GM21447 (cell line): ENCODE measurements around the gene CSTB.
A peak's percentile ranks its signal among the peaks of the same experiment; 100 is the strongest.

Experiments used
- ATAC-seq: cut with Tn5 transposase; IDR thresholded peaks from one replicate; pipeline ENCODE4 v1.9.1; 2021; ENCODE audit not compliant: unreplicated experiment

Gene CSTB

DNA sequence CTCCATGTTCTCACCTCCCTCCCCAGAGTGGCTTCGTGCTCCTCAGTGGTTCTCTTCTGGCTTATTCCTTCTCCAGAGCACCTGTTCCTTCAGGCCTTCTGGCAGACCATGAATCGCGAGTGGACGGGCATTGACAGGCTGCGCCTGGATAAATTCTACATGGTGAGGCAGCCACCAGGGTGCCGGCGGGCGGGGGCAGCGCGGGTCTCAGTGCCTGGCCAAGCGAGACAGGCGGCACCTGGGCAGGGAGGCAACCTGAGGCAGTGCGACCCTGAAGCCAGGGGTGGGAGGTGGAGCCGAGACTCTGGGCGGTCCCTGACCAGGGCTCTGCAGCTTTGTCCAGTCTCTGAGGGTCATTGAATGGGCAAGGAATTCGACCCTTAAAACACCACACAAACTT, 17.1 kb upstream of the CSTB start:
- ATAC-seq = no peak

- no peak for ATAC-seq
Measured at GRCh38 chr21:43792406-43792805, 16.3 kb upstream of the CSTB start.

- no peak for ATAC-seq
Measured at GRCh38 chr21:43790010-43790524, 14.0 kb upstream of the CSTB start.

DNA sequence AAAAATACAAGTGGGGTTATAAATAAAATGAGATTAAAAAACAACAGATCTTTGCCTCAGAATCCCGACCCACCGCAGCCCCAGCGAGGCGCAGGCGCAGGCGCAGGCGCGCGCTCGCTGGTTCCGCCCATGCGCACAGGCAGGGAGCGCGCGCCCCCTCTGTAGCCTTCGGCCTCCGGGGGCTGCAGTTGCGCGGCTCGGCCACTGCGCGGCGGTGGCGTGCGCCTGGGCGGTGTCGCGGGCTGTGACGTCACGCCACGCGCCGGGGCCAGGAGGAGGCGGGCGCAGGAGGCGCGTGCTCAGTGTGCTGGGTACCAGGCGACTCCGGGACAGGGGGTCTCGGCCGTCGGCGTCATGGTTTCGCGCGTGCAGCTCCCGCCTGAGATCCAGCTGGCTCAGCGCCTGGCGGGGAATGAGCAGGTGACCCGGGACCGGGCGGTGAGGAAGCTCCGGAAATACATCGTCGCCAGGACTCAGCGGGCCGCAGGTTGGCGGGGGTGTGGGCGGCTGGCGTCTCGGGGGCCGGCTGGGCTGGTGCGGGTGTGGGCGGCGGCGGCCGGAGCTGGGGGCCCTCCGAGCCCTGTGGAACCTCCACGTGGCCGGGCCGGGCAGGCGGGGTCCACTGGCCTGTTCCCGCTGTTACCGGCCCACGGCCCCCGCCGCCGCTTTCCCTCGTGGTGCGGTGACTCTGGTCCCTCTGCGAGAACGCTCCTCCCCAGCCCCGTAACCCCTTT, 13.3 kb upstream of the CSTB start, which contains the start of gene RRP1:
TSS of gene RRP1 (plus strand) at position 302 of the 734 bp plus-strand sequence. CDS start at position 355, 53 bp downstream.
- peak; percentile 65 for ATAC-seq

- no peak for ATAC-seq
Measured at GRCh38 chr21:43786807-43787440, 10.8 kb upstream of the CSTB start.

DNA sequence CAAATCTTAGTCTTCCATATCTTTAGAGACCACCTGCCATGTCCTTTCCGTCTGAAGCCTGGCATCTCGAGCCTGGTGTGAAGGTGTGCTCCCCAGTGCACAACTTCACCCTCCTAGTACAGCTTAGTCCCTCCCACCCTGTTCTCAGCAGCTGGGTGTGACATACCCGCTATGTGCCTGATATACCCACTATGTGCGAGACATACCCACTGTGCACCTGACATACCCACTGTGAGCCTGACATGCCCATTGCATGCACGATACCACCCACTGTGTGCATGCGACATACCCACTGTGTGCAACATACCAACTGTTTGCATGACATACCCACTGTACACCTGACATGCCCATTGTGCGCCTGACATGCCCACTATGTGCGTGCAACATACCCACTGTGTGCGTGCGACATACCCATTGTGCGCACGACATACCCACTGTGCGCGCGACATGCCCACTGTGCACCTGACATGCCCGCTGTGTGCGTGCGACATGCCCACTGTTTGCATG, 10.2 kb upstream of the CSTB start:
- no peak for ATAC-seq

GRCh38 chr21:43785134-43785533, 9.0 kb upstream of the CSTB start:
- ATAC-seq = no peak

GRCh38 chr21:43783098-43783700, 7.1 kb upstream of the CSTB start:
- no peak for ATAC-seq

DNA sequence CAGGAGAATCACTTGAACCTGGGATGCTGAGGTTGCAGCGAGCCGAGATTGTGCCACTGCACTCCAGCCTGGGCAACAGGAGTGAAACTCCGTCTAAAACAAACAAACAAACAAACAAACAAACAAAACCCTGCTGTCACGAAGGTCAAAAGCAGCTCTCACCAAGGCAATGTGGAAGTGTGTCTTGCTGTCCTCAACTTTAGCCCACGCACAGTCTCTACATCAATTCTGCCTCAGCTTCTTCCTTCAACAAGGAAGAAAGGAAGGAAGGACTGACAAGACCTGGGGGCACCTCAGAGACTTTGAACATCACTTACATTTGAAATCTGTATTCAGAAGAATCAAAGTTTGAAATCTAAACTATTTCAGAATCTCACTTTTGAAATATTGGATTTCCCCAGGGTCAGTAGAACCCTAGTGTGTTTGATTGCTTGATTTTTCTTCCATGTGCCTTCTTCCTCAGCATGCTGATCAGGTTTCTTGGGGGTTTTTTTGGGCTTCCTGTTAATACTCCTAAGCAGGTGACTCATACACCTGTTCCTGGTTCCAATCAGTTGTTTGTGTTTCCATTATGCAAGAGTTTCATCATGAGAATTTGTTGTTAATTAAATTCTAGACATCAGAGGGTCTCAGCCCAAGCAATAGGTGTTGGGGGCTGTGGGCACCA, 6.5 kb upstream of the CSTB start:
- ATAC-seq = no peak

- no peak for ATAC-seq
Measured at GRCh38 chr21:43781846-43782245, 5.7 kb upstream of the CSTB start.

DNA sequence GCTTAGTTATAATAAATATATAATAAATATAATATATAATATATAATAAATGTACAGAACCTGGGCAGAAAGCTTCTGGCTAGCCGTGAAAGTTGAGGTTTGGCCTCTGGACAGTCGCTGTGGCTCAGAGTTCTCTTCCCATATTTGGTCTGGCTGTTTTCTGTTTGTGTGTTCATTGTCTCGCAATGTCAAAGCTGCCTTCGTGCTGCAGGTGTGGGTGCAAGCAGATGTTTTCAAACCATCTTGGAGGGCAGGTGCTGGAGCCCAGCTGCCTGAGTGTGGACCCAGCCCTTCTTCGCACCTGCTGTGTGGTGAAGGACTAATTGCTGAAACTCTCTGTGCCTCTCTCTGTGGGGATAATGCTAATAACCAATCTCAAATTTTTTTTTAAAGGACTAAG, 3.6 kb upstream of the CSTB start:
- no peak for ATAC-seq

DNA sequence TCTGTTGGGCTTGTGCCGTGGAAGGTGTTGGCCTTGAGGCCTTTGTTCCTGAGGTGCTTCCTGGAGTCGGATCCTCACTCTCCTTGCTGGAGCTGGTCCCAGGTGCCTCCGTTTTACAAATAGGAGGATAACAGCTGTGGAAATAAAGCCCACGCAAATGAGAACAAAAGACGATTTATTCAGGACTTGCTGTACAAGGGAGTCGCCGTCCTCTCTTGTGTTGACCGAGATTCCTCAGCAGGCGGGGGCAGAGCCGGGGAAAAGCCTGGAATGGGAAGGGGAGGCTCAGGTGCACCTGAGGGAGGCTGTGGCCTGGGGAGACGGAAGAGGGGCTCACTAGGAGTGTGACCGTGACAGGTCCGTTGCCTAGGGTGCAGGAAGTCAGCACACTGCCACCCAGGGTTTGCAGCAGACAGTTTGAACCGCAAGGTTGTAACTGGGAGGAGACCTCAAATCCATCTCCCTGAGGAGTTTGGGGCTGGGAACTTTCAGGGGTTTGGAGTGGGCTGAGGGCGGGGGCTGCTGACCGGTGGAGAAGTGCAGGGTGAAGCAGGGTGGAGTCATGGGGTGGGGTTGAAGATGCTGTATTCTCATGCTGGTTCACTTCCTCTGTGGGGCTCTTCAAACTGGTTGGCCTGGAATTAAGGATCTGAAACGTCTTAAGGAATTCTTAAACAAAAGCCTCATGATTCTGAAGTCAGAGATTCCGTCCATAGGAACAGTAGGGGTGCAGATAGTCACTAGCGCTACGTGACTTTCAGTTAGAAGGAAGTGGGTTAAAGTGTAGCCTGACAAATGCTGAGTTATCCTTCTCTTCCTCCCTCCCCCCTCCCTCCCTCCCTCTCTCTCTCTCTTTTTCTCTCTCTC, 2.6 kb upstream of the CSTB start:
- no peak for ATAC-seq

GRCh38 chr21:43777953-43778352, 1.8 kb upstream of the CSTB start:
- ATAC-seq = no peak

- no peak for ATAC-seq
Measured at GRCh38 chr21:43775190-43775589, 918 bp downstream of the CSTB start.

GRCh38 chr21:43774163-43774562, 1.9 kb downstream of the CSTB start:
- ATAC-seq = no peak

DNA sequence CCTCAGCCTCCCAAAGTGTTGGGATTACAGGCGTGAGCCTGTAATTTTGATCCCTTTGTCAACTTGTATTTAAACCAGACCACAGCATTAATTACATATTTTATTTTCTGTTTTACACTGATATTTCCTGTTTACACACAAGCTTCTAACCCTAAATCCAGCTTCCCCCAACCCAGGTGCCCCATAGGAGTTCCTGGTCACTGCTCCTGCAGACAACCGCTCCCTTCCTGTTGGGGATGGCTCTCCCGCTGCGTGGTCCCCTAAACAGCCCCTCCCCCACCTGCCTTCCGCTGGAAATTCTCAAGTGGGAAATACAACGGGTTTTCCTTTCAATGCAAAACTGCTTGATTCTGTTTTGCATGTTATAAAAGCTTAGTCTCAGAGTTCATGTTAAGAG, 3.7 kb downstream of the CSTB start:
- ATAC-seq = no peak

- ATAC-seq = no peak
Measured at GRCh38 chr21:43771698-43772424, 4.2 kb downstream of the CSTB start.

GRCh38 chr21:43771199-43771675, 4.9 kb downstream of the CSTB start:
- ATAC-seq = no peak

- ATAC-seq = no peak
Measured at GRCh38 chr21:43770066-43770655, 5.9 kb downstream of the CSTB start.
